Spleen (tissue), 11 donors: Measurements from ENCODE around the gene SERINC5. TPM values are rescaled to one million over a fixed set of nuclear protein-coding genes. Genes with fewer than 3 reads are reported as not detected.
A peak's percentile ranks its signal among the peaks of the same experiment; 100 is the strongest.

ENCODE experiments used
- DNase-seq: peaks from one replicate; pipeline ENCODE4 v3.0.0-alpha.2; 2020
- H3K27ac ChIP-seq, 8 donors: fragments of 200-600 bp; sonication (generic) in 7 of 8; 1 replicate in 4 of 8; 2 replicates in 4 of 8; pipeline versions ENCODE4 v1.5.0 to v1.8.0; 2016 to 2021; ENCODE audit warnings: inconsistent platforms in 4 of 8, mild to moderate bottlenecking in 4 of 8, moderate library complexity in 1 of 8
- H3K27me3 ChIP-seq, 7 donors: fragments of 200-600 bp; sonication (generic) in 6 of 7; replicated peaks in 1 of 7; 1 replicate in 4 of 7; 2 replicates in 3 of 7; pipeline versions ENCODE4 v1.5.0 to v1.8.0; 2016 to 2021; ENCODE audit warnings: inconsistent platforms in 3 of 7, mild to moderate bottlenecking in 1 of 7
- H3K36me3 ChIP-seq, 6 donors: fragments of 200-600 bp; sonication (generic) in 5 of 6; 1 replicate in 4 of 6; 2 replicates in 2 of 6; pipeline versions ENCODE4 v1.5.0 to v1.8.0; 2016 to 2021; ENCODE audit warnings: inconsistent platforms in 2 of 6
- H3K4me1 ChIP-seq, 6 donors: fragments of 200-600 bp; sonication (generic) in 5 of 6; 1 replicate in 3 of 6; 2 replicates in 3 of 6; pipeline versions ENCODE4 v1.5.0 to v1.8.0; 2016 to 2021; ENCODE audit warnings: inconsistent platforms in 3 of 6
- H3K4me3 ChIP-seq, 8 donors: fragments of 200-600 bp; sonication (generic) in 7 of 8; 1 replicate in 4 of 8; 2 replicates in 4 of 8; pipeline versions ENCODE4 v1.5.0 to v1.8.0; 2016 to 2021; ENCODE audit warnings: inconsistent platforms in 4 of 8, mild to moderate bottlenecking in 4 of 8, moderate library complexity in 2 of 8
- H3K9me3 ChIP-seq, 8 donors: fragments of 200-600 bp; sonication (generic) in 7 of 8; 1 replicate in 4 of 8; 2 replicates in 4 of 8; pipeline versions ENCODE4 v1.5.0 to v1.8.0; 2016 to 2021; ENCODE audit warnings: inconsistent platforms in 4 of 8
- POLR2A ChIP-seq, 3 donors: fragments of 450-650 bp; IDR thresholded peaks; one replicate each; pipeline ENCODE4 v1.5.1; 2017; ENCODE audit warnings: antibody characterized with exemption in 3 of 3, mild to moderate bottlenecking in 1 of 3
- POLR2AphosphoS5 ChIP-seq, 3 donors: sonication (generic); formaldehyde crosslinking; IDR thresholded peaks; one replicate each; pipeline ENCODE4 v1.5.1; 2017; ENCODE audit warnings: antibody characterized with exemption in 3 of 3
- WGBS, 5 donors: extraction: QIAGEN DNeasy Blood & Tissue Kit in 3 of 5; methylation state at CpG; one replicate each; pipeline versions ENCODE4 v1.1.5 to v1.1.7; 2013 to 2018; 5-methylcytosine and 5-hydroxymethylcytosine counted together
- intact Hi-C: fragments of 100-400 bp; cut with DNase I; formaldehyde crosslinking; loops from one replicate; pipeline ENCODE4 v1.15.0; 2023; ENCODE audit warnings: low total_unique reads
- polyA plus RNA-seq, 3 donors: library from polyadenylated mRNA; stranded (reverse); fragments of 200-250 nt; gene quantifications; one replicate each; pipeline ENCODE4 v1.2.1, GENCODE V29; 2013
- total RNA-seq, 7 donors: library from RNA; depleted of rRNA in 3 of 7; stranded (reverse); fragments of >200 nt in 3 of 7; fragmentation: NEBNext Ultra II Directional in 4 of 7; extraction: Animal tissue kit (Norgen Biotek cat#: 25700) in 4 of 7; gene quantifications; one replicate each; pipeline versions ENCODE4 v1.1.0 to v1.2.1, GENCODE V29; 2016 to 2021
- TF ChIP-seq, protein P1 (sequence below), 11 experiments: fragments of 200-600 bp in 7 of 11; fragments of 450-650 bp in 4 of 11; sonication (generic) in 4 of 11; IDR thresholded peaks in 8 of 11; conservative IDR thresholded peaks in 3 of 11; 1 replicate in 7 of 11; 2 replicates in 4 of 11; pipeline versions ENCODE4 v1.4.0 to v1.8.0; 2016 to 2021; ENCODE audit warnings: antibody characterized with exemption in 11 of 11, inconsistent platforms in 4 of 11, mild to moderate bottlenecking in 1 of 11
- donor health status: healthy with polysubstance abuse.
- donor health status: DM: no; HTN: no; CAD: no; lungs with moderate emphysema.
- donor health status: DM: no; HTN: no; CAD: no.
- donor health status: Bipolar disorder and iron deficiency.
- donor health status: healthy.
- donor health status: DM: no; HTN: no; CAD: no.
- donor health status: DM: yes; HTN: yes; CAD: no.

SERINC5 gene
- total and polyA plus RNA-seq, 10 donors: 1.5 to 29.8 (median 21.2) TPM

GRCh38 chr5:80146046-80146445 lies 109.8 kb downstream of the SERINC5 start:
- H3K27me3 ChIP-seq: no peaks in the 10 kb centered on the region
- no peaks in the 10 kb centered on the region for H3K9me3 ChIP-seq
- peaks cover 3 to 55% (median 17%) of the 10 kb centered on the region in 6 donors for H3K4me1 ChIP-seq
- peak overlapping the region in 6 of 8 donors; percentile 0 to 67 (median 34) for H3K27ac ChIP-seq
- no peak for DNase-seq
- intact Hi-C loops: no loop called here
- H3K36me3 ChIP-seq: peaks cover 0 to 64% (median 6%) of the 10 kb centered on the region in 6 donors
- TF ChIP-seq POLR2A (IDR thresholded peaks at IDR 0.05) (no peak), POLR2AphosphoS5 (IDR thresholded peaks at IDR 0.05) (no peak)
- TF ChIP-seq, protein P1, sequence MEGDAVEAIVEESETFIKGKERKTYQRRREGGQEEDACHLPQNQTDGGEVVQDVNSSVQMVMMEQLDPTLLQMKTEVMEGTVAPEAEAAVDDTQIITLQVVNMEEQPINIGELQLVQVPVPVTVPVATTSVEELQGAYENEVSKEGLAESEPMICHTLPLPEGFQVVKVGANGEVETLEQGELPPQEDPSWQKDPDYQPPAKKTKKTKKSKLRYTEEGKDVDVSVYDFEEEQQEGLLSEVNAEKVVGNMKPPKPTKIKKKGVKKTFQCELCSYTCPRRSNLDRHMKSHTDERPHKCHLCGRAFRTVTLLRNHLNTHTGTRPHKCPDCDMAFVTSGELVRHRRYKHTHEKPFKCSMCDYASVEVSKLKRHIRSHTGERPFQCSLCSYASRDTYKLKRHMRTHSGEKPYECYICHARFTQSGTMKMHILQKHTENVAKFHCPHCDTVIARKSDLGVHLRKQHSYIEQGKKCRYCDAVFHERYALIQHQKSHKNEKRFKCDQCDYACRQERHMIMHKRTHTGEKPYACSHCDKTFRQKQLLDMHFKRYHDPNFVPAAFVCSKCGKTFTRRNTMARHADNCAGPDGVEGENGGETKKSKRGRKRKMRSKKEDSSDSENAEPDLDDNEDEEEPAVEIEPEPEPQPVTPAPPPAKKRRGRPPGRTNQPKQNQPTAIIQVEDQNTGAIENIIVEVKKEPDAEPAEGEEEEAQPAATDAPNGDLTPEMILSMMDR (IDR thresholded peaks at IDR 0.05 in 8 of 11, conservative IDR thresholded peaks at IDR 0.05 in 3 of 11): no peak
- H3K4me3 ChIP-seq: peak overlapping the region in 1 of 8 donors; percentile 15
- 71 to 84% (median 78%) methylated on average over 9 of the region's 9 CpGs for WGBS, 5 donors

DNA sequence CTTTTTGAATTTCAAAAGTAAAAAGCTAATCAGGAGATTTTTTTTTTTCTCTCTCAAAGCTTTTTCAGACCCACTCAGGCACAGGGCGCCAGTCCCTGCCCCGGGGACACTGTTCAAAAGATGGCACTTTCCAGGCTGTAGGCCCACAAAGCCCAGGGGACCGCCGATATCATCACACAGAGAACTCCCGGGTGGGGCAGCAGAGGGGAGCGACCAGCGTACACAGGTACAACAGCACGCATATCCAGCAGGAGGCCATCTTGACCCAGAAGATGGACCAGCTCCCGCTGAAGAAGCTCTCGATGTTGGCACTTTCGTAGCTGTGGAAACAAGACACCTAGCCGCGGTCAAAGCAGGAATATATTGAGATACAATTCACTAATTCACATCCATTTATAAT lies 112.4 kb downstream of the SERINC5 start:
- 81 to 90% (median 83%) methylated on average over 13 of the region's 13 CpGs for WGBS, 5 donors
- peaks cover 13 to 81% (median 29%) of the 10 kb centered on the region in 6 donors for H3K4me1 ChIP-seq
- no peaks in the 10 kb centered on the region for H3K27me3 ChIP-seq
- peak; percentile 77 for DNase-seq
- H3K36me3 ChIP-seq: peaks cover 0 to 39% (median 0%) of the 10 kb centered on the region in 6 donors
- peak overlapping the region in 4 of 8 donors; percentile 3 to 85 (median 82) for H3K27ac ChIP-seq
- H3K9me3 ChIP-seq: no peaks in the 10 kb centered on the region
- no peak for TF ChIP-seq POLR2A (IDR thresholded peaks at IDR 0.05)
- intact Hi-C loops: no loop called here
- H3K4me3 ChIP-seq: no peak overlapping the region

- Histone ChIP-seq H3K27ac (peak overlapping the region in 5 of 8 donors; percentile 3 to 85 (median 81)), H3K4me3 (no peak overlapping the region)
- intact Hi-C loops: no loop called here
Measured at GRCh38 chr5:80142996-80143395, 112.9 kb downstream of the SERINC5 start.

DNA sequence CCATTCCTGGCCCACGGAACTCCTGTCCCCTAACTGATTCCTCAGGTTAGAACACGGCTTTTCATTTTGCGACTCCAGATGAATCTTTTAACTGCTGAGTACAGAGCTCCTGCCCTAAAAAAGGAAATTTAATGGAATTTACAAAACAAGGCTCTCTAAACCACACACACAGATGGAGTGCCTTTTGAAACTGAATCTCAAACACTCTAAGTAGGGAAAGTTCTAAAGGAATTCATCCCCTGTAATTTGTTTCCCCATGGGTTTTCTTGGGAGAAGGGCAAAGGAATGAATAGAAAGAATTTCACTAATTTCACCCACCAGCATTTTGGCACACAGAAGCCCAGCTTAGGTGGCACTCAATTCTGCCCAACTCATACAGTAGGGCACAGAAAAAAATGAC lies 114.2 kb downstream of the SERINC5 start:
- H3K27ac ChIP-seq: peak overlapping the region; percentile 61 to 85 (median 79)
- peaks cover 0 to 36% (median 0%) of the 10 kb centered on the region in 6 donors for H3K36me3 ChIP-seq
- DNase-seq: no peak
- 54 to 92% (median 64%) methylated on average over 3 of the region's 3 CpGs for WGBS, 5 donors
- no peaks in the 10 kb centered on the region for H3K9me3 ChIP-seq
- H3K4me3 ChIP-seq: no peak overlapping the region
- intact Hi-C loops: no loop called here
- H3K4me1 ChIP-seq: peaks cover 13 to 98% (median 32%) of the 10 kb centered on the region in 6 donors
- TF ChIP-seq POLR2A (IDR thresholded peaks at IDR 0.05): no peak
- no peak for TF ChIP-seq POLR2AphosphoS5 (IDR thresholded peaks at IDR 0.05)
- TF ChIP-seq, protein P1 (IDR thresholded peaks at IDR 0.05 in 8 of 11, conservative IDR thresholded peaks at IDR 0.05 in 3 of 11): no peak
- H3K27me3 ChIP-seq: no peaks in the 10 kb centered on the region

More at GRCh38 chr5:80142996-80143395, 112.9 kb downstream of the SERINC5 start:
- Histone ChIP-seq H3K9me3 (no peaks in the 10 kb centered on the region), H3K27me3 (no peaks in the 10 kb centered on the region), H3K36me3 (peaks cover 0 to 37% (median 0%) of the 10 kb centered on the region in 6 donors), H3K4me1 (peaks cover 13 to 86% (median 29%) of the 10 kb centered on the region in 6 donors)
- no peak for DNase-seq
- TF ChIP-seq POLR2AphosphoS5 (IDR thresholded peaks at IDR 0.05): no peak
- TF ChIP-seq, protein P1 (IDR thresholded peaks at IDR 0.05 in 8 of 11, conservative IDR thresholded peaks at IDR 0.05 in 3 of 11): no peak
- no peak for TF ChIP-seq POLR2A (IDR thresholded peaks at IDR 0.05)
- WGBS, 5 donors: 51 to 82% (median 70%) methylated on average over 6 of the region's 6 CpGs
